Gastroesophageal sphincter (tissue), 3 donors: ENCODE measurements around the gene MLLT10.

Source experiments
- CTCF ChIP-seq, 4 experiments: fragments of 200-600 bp in 2 of 4; fragments of 450-650 bp in 2 of 4; sonication (generic) in 1 of 4; IDR thresholded peaks; one replicate each; pipeline ENCODE4 v1.5.1; 2017 to 2019; ENCODE audit warnings: antibody characterized with exemption in 4 of 4, mild to moderate bottlenecking in 2 of 4, moderate library complexity in 2 of 4
- EP300 ChIP-seq: sonication (generic); formaldehyde crosslinking; IDR thresholded peaks from one replicate; pipeline ENCODE4 v1.6.1; 2017; ENCODE audit warnings: antibody characterized with exemption, mild to moderate bottlenecking
- POLR2AphosphoS5 ChIP-seq: sonication (generic); formaldehyde crosslinking; IDR thresholded peaks from one replicate; pipeline ENCODE4 v1.6.1; 2017; ENCODE audit warnings: antibody characterized with exemption

- TF ChIP-seq CTCF (IDR thresholded peaks at IDR 0.05) (no peak), POLR2AphosphoS5 (peak; percentile 55), EP300 (no peak)
Measured at GRCh38 chr10:21525367-21526187, 8.5 kb upstream of the MLLT10 start, which contains the start of gene SKIDA1.
